A673 (cell line): Measurements from ENCODE around the gene SLFN11.

Source experiments
- CTCF ChIP-seq: fragments of 300-800, 200-600 bp; sonication (generic); conservative IDR thresholded peaks from 2 replicates; pipeline ENCODE4 v1.5.1; 2017; ENCODE audit warnings: low read depth, mild to moderate bottlenecking, antibody characterized with exemption, low read length, moderate library complexity, mixed read lengths
- EZH2 ChIP-seq: fragments of 200-600 bp; sonication (generic); IDR thresholded peaks from 2 replicates; pipeline ENCODE4 v1.6.1; 2017; ENCODE audit warnings: borderline replicate concordance, low read depth, mild to moderate bottlenecking, mixed read lengths, antibody characterized with exemption, low read length; ENCODE audit not compliant: poor library complexity, severe bottlenecking

GRCh38 chr17:35376245-35376644, 2.8 kb upstream of the SLFN11 start:
- no peak for TF ChIP-seq EZH2
- no peak for TF ChIP-seq CTCF
